Thyroid gland (tissue), 4 donors: ENCODE measurements around the gene IPO5. TPM values are rescaled to one million over a fixed set of nuclear protein-coding genes. Genes with fewer than 3 reads are reported as not detected.

Experiments
- DNase-seq, 2 donors: peaks; one replicate each; pipeline ENCODE4 v3.0.0-alpha.2; 2019
- H3K27ac ChIP-seq, 3 donors: fragments of 200-600 bp; sonication (generic); 1 replicate in 2 of 3; 2 replicates in 1 of 3; pipeline ENCODE4 v1.5.1; 2016 to 2019; ENCODE audit warnings: mild to moderate bottlenecking in 1 of 3, moderate library complexity in 1 of 3
- H3K27me3 ChIP-seq: fragments of 200-600 bp; sonication (generic); one replicate; pipeline ENCODE4 v1.5.1; 2019
- H3K36me3 ChIP-seq, 2 donors: fragments of 200-600 bp; sonication (generic); one replicate each; pipeline ENCODE4 v1.5.1; 2016 to 2019
- H3K4me1 ChIP-seq, 2 donors: fragments of 200-600 bp; sonication (generic); one replicate each; pipeline ENCODE4 v1.5.1; 2017 to 2019
- H3K4me3 ChIP-seq, 3 donors: fragments of 200-600 bp; sonication (generic); replicated peaks in 1 of 3; 1 replicate in 2 of 3; 2 replicates in 1 of 3; pipeline ENCODE4 v1.5.1; 2016; ENCODE audit warnings: mild to moderate bottlenecking in 1 of 3
- H3K9me3 ChIP-seq: fragments of 200-600 bp; sonication (generic); one replicate; pipeline ENCODE4 v1.5.1; 2017
- POLR2A ChIP-seq, 2 donors: fragments of 450-650 bp; IDR thresholded peaks; one replicate each; pipeline ENCODE4 v1.6.1; 2017; ENCODE audit warnings: antibody characterized with exemption in 2 of 2, mild to moderate bottlenecking in 2 of 2, moderate library complexity in 1 of 2
- WGBS, 2 donors: methylation state at CpG; one replicate each; pipeline ENCODE4 v1.1.5; 2017; 5-methylcytosine and 5-hydroxymethylcytosine counted together
- intact Hi-C: fragments of 100-400 bp; cut with DNase I; formaldehyde crosslinking; loops from one replicate; pipeline ENCODE4 v1.15.1; 2023
- total RNA-seq, 4 donors: library from RNA; depleted of rRNA; stranded (reverse); fragments of >200 nt; gene quantifications; one replicate each; pipeline ENCODE4 v1.2.3, GENCODE V29; 2016
- TF ChIP-seq, protein P1 (sequence below), 6 experiments: fragments of 200-600 bp in 3 of 6; fragments of 450-650 bp in 3 of 6; sonication (generic) in 3 of 6; IDR thresholded peaks; one replicate each; pipeline ENCODE4 v1.5.1; 2016 to 2019; ENCODE audit warnings: antibody characterized with exemption in 6 of 6, mild to moderate bottlenecking in 2 of 6, inconsistent platforms in 1 of 6, moderate library complexity in 1 of 6

The IPO5 gene
- total RNA-seq, 4 donors from 2014 or later, result 95.4 to 139 (median 108) TPM

DNA sequence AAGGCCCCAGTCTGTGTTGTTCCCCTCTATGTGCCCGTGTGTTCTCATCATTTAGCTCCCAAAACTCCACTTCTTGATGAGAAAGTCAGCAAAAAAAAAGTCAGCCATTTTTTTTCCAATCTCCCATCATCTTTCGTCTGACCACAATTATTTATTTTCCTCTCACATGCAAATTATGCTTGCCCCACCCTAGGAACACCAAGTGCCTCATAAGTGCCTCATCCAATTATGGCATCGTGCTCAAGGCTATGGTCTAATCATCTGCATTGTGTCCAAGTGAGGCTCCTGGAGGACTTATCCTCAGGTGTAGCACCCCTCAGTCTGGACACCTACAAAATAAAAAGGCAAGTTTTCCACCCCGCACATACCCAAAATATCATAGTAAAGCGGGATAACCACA is 20.8 kb upstream of the IPO5 start:
- Histone ChIP-seq H3K27me3 (no peaks in the 10 kb centered on the region), H3K27ac (no peak overlapping the region), H3K36me3 (no peaks in the 10 kb centered on the region), H3K4me3 (no peak overlapping the region), H3K9me3 (no peaks in the 10 kb centered on the region), H3K4me1 (no peaks in the 10 kb centered on the region)
- WGBS, 2 donors, result 86 to 90% methylated on average over 5 of the region's 5 CpGs
- DNase-seq, result no peak
- TF ChIP-seq POLR2A (IDR thresholded peaks at IDR 0.05), result no peak
- TF ChIP-seq, protein P1, sequence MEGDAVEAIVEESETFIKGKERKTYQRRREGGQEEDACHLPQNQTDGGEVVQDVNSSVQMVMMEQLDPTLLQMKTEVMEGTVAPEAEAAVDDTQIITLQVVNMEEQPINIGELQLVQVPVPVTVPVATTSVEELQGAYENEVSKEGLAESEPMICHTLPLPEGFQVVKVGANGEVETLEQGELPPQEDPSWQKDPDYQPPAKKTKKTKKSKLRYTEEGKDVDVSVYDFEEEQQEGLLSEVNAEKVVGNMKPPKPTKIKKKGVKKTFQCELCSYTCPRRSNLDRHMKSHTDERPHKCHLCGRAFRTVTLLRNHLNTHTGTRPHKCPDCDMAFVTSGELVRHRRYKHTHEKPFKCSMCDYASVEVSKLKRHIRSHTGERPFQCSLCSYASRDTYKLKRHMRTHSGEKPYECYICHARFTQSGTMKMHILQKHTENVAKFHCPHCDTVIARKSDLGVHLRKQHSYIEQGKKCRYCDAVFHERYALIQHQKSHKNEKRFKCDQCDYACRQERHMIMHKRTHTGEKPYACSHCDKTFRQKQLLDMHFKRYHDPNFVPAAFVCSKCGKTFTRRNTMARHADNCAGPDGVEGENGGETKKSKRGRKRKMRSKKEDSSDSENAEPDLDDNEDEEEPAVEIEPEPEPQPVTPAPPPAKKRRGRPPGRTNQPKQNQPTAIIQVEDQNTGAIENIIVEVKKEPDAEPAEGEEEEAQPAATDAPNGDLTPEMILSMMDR (IDR thresholded peaks at IDR 0.05), result no peak
- intact Hi-C loops, result no loop called here

DNA sequence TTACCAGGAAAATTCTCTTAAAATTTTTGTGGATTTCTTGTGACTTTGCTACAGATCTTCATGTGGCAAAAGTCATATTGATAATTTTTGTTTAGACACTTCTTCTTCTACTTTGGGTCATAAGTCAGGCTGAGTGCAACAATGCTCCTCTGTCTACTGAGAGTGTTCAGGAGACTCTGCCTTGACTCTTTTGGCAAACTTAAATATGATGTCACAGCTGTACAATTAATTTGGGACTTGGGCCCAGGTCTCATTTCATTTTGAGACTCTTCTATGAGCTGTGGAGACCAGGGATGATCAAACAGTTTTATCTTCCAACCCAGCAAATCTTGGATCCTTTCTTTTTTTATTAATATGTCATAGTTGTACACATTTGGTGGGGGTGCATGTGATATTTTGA is 19.7 kb upstream of the IPO5 start:
- intact Hi-C loops, result no loop called here
- TF ChIP-seq, protein P1 (IDR thresholded peaks at IDR 0.05), result no peak
- no peak for TF ChIP-seq POLR2A (IDR thresholded peaks at IDR 0.05)
- H3K9me3 ChIP-seq, result no peaks in the 10 kb centered on the region
- no peaks in the 10 kb centered on the region for H3K36me3 ChIP-seq
- H3K4me3 ChIP-seq, result no peak overlapping the region
- DNase-seq, result no peak
- no peaks in the 10 kb centered on the region for H3K4me1 ChIP-seq
- no peak overlapping the region for H3K27ac ChIP-seq
- H3K27me3 ChIP-seq, result no peaks in the 10 kb centered on the region

DNA sequence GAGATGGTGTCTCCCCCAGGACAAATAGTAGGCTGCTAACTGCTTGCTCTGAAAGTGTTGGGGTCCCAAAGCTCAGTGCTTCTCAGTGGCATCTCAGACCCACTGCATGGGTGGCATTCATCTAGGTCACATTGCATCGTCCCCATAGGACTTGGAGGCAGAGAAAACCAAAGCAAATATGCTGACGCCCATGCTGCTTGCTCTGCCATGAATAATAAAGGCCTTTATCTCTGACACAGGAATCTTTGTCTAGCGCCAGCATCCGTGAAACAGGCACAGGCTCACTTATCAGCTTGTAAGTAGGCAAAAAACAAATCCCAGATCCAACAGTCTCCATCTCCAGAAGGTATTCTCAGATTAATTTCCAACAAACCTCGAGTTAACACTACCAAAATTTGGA is 18.9 kb upstream of the IPO5 start:
- no peak overlapping the region for H3K27ac ChIP-seq
- no peak for DNase-seq
- H3K4me1 ChIP-seq, result no peaks in the 10 kb centered on the region
- H3K27me3 ChIP-seq, result no peaks in the 10 kb centered on the region
- H3K4me3 ChIP-seq, result no peak overlapping the region
- H3K9me3 ChIP-seq, result no peaks in the 10 kb centered on the region
- no peaks in the 10 kb centered on the region for H3K36me3 ChIP-seq
- 66 to 67% methylated on average over 5 of the region's 5 CpGs for WGBS, 2 donors
- intact Hi-C loops, result no loop called here
- TF ChIP-seq, protein P1 (IDR thresholded peaks at IDR 0.05), result no peak

DNA sequence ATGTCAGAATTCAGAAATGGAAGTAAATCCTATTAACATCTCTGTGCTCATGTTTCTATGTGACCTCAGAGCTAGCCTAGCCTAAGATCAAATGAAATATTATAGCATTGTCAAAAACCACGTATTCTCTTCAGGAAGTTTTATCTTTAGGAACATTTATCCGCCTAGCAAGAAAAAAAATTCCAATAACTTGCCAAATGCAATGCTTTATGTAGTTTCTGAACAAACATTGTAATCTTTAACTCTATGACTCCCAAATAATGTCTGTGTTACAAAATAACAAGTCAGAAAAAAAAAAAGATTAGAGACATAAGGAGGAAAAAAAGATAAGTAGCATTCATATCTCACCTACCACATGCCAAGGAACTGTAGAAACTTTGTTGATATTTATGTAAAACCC is 18.4 kb upstream of the IPO5 start:
- H3K27ac ChIP-seq, result no peak overlapping the region
- no peak for TF ChIP-seq POLR2A (IDR thresholded peaks at IDR 0.05)
- TF ChIP-seq, protein P1 (IDR thresholded peaks at IDR 0.05), result no peak
- intact Hi-C loops, result no loop called here
- no peak overlapping the region for H3K4me3 ChIP-seq
- no peaks in the 10 kb centered on the region for H3K9me3 ChIP-seq
- no peaks in the 10 kb centered on the region for H3K27me3 ChIP-seq
- WGBS, 2 donors, result 83 to 87% methylated on average over 2 of the region's 2 CpGs
- H3K36me3 ChIP-seq, result no peaks in the 10 kb centered on the region
- DNase-seq, result no peak
- H3K4me1 ChIP-seq, result no peaks in the 10 kb centered on the region

DNA sequence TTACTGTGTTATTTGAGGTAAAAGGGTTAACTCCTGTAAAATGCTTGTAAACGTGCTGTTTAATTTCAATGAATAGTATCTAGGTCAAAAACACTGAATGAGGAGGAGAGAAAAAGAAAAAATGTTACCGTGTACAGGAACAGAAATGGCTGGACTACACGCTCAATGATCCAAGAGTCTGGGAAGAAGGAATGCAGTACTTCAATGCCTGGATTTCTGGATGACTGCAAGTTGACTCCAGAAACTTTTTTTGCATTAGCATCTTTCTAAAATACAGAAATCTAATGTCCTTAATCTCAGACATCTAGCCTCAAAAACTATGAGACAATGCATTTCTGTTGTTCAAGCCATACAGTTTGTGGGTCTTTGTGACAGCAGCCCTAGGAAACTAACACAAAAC is 17.4 kb upstream of the IPO5 start:
- DNase-seq, result no peak
- WGBS, 2 donors, result 50 to 51% methylated on average over 3 of the region's 3 CpGs
- Histone ChIP-seq H3K27ac (no peak overlapping the region), H3K27me3 (no peaks in the 10 kb centered on the region), H3K4me1 (no peaks in the 10 kb centered on the region), H3K36me3 (no peaks in the 10 kb centered on the region), H3K9me3 (no peaks in the 10 kb centered on the region), H3K4me3 (no peak overlapping the region)
- TF ChIP-seq POLR2A (IDR thresholded peaks at IDR 0.05), result no peak
- TF ChIP-seq, protein P1 (IDR thresholded peaks at IDR 0.05), result no peak
- intact Hi-C loops, result no loop called here
